CD4-positive, alpha-beta memory T cell (primary cell): ENCODE results near the gene MED16. TPM values are rescaled to one million over a fixed set of nuclear protein-coding genes. Genes with fewer than 3 reads are reported as not detected.
"Not testable (repeated sequence)": the region's sequence is repeated elsewhere in the genome, so short reads cannot be mapped to it uniquely, and the experiment has no call there.

Source experiments
- CTCF ChIA-PET: fragments of 350-600 bp; sonication (Branson Sonifier 250); formaldehyde crosslinking; loops from one replicate; lab custom pipeline; 2021; ENCODE audit warnings: inconsistent platforms; ENCODE audit not compliant: partially characterized antibody; lab: Charles Lee
- POLR2A ChIA-PET: fragments of 350-600 bp; sonication (Branson Sonifier 250); formaldehyde crosslinking; loops from one replicate; lab custom pipeline; 2021; ENCODE audit not compliant: partially characterized antibody; lab: Charles Lee
- DNase-seq, 5 donors: peaks; one replicate each; pipeline versions ENCODE4 v3.0.0 to v3.0.0-alpha.2; 2020 to 2022; ENCODE audit warnings: mixed read lengths in 1 of 5
- H3K27ac ChIP-seq: one replicate; pipeline ENCODE4 v1.7.0; 2013; ENCODE audit warnings: low read depth, low read length
- H3K27me3 ChIP-seq: 2 replicates; pipeline ENCODE4 v1.7.0; 2013; ENCODE audit warnings: mild to moderate bottlenecking, low read length, moderate library complexity; ENCODE audit not compliant: insufficient read depth
- H3K36me3 ChIP-seq: 2 replicates; pipeline ENCODE4 v1.7.0; 2013; ENCODE audit warnings: mild to moderate bottlenecking, low read length, moderate library complexity; ENCODE audit not compliant: insufficient read depth
- H3K4me1 ChIP-seq: 2 replicates; pipeline ENCODE4 v1.7.0; 2013; ENCODE audit warnings: mild to moderate bottlenecking, low read length, moderate library complexity; ENCODE audit not compliant: insufficient read depth
- H3K4me3 ChIP-seq, 2 donors: one replicate each; pipeline ENCODE4 v1.7.0; 2013; ENCODE audit warnings: low read length in 2 of 2, mild to moderate bottlenecking in 1 of 2
- H3K9me3 ChIP-seq, 2 donors: one replicate each; pipeline ENCODE4 v1.7.0; 2013; ENCODE audit warnings: low read length in 2 of 2, control low read depth in 1 of 2; ENCODE audit not compliant: control insufficient read depth in 1 of 2
- H3K27ac Mint-ChIP-seq, 7 donors: one replicate each; pipeline ENCODE4 v1.8.0; 2020 to 2021; ENCODE audit warnings: mixed read lengths in 7 of 7, mild to moderate bottlenecking in 6 of 7, inconsistent platforms in 3 of 7, moderate library complexity in 3 of 7
- H3K27me3 Mint-ChIP-seq, 2 donors: one replicate each; pipeline ENCODE4 v1.8.0; 2020 to 2021; ENCODE audit warnings: mixed read lengths in 2 of 2
- H3K36me3 Mint-ChIP-seq, 2 donors: one replicate each; pipeline ENCODE4 v1.8.0; 2020 to 2021; ENCODE audit warnings: mixed read lengths in 2 of 2, inconsistent platforms in 1 of 2, mild to moderate bottlenecking in 1 of 2
- H3K4me1 Mint-ChIP-seq, 4 donors: one replicate each; pipeline ENCODE4 v1.8.0; 2020 to 2021; ENCODE audit warnings: mixed read lengths in 4 of 4, mild to moderate bottlenecking in 1 of 4
- H3K4me3 Mint-ChIP-seq, 8 donors: one replicate each; pipeline ENCODE4 v1.8.0; 2020 to 2021; ENCODE audit warnings: mixed read lengths in 8 of 8, mild to moderate bottlenecking in 7 of 8, moderate library complexity in 6 of 8, inconsistent platforms in 3 of 8
- H3K9me3 Mint-ChIP-seq, 8 donors: one replicate each; pipeline ENCODE4 v1.8.0; 2020 to 2021; ENCODE audit warnings: mixed read lengths in 8 of 8, mild to moderate bottlenecking in 5 of 8, inconsistent platforms in 3 of 8, moderate library complexity in 1 of 8
- intact Hi-C: fragments of 100-400 bp; cut with micrococcal nuclease; formaldehyde crosslinking; loops from one replicate; pipeline ENCODE4 v1.15.1; 2023
- polyA plus RNA-seq, 2 donors: library from polyadenylated mRNA; unstranded; fragments of 300-500 nt; fragmentation: Illumina TruSeq; gene quantifications; one replicate each; pipeline ENCODE4 v1.2.3, GENCODE V29; 2021
- total RNA-seq, 2 experiments: library from RNA; stranded (reverse); gene quantifications; one replicate each; pipeline ENCODE4 v1.2.3, GENCODE V29; 2021

MED16 gene
- total and polyA plus RNA-seq, 4 experiments from 2014 or later = 48.6 to 125 (median 70.0) TPM

DNA sequence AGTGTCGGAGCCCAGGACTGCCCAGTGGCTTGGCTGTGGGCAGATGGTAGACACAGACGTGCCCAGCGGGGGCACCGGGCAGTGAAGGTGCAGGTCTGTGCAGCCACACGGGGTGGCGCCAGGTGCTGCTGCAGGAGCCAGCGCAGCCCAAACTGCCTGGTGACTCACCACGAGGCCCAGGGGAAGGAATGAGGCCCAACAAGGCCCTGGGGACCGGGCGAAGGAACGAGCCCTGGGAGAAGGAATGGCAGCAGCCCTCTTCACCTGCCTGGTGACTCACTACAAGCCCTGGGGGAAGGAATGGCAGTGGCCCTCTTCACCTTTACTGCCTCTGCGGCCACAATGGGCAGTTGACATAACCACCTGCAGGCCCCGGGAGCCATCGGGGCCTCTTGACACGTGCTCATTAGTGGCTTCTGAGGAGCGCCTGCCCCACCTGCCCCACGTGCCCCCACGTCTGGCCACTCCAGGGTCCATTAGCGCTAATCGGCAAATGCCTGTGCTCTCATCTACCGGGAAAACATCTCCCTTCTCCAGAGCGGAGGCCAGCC is 9.3 kb downstream of the MED16 start:
- Mint-ChIP-seq H3K9me3 (no peaks in the 10 kb centered on the region), H3K27ac (no peak overlapping the region), H3K4me3 (no peak overlapping the region), H3K36me3 (peaks cover 6 to 19% of the 10 kb centered on the region in 2 donors), H3K27me3 (no peaks in the 10 kb centered on the region), H3K4me1 (peaks cover 0 to 15% (median 0%) of the 10 kb centered on the region in 4 donors)
- Histone ChIP-seq H3K9me3 (no peaks in the 10 kb centered on the region), H3K36me3 (peaks cover 38% of the 10 kb centered on the region), H3K27me3 (no peaks in the 10 kb centered on the region), H3K4me3 (no peak overlapping the region), H3K27ac (no peak overlapping the region), H3K4me1 (peaks cover 15% of the 10 kb centered on the region)
- no peak for DNase-seq
- intact Hi-C loops = no loop called here
- ChIA-PET POLR2A (interaction anchor here (1.2 to 1.6 kb wide), 2 partner anchors 11 to 25 kb away, joined by 4 to 6 read pairs; no protein-coding TSS in a partner anchor), CTCF (interaction anchor here (1.0 kb wide), 1 partner anchor 20 kb away, joined by 4 read pairs; no protein-coding TSS in a partner anchor)

- Mint-ChIP-seq H3K4me1 (peaks cover 0 to 9% (median 0%) of the 10 kb centered on the region in 4 donors), H3K9me3 (no peaks in the 10 kb centered on the region), H3K36me3 (peaks cover 6 to 19% of the 10 kb centered on the region in 2 donors), H3K27me3 (no peaks in the 10 kb centered on the region), H3K4me3 (no peak overlapping the region), H3K27ac (no peak overlapping the region)
- peaks cover 11% of the 10 kb centered on the region for H3K4me1 ChIP-seq
- no peak for DNase-seq
- no peaks in the 10 kb centered on the region for H3K27me3 ChIP-seq
- intact Hi-C loops = no loop called here
- POLR2A ChIA-PET = interaction anchor here (0.8 to 9.0 kb wide), 4 partner anchors 11 to 36 kb away, joined by 4 to 47 read pairs (median 5); partner anchors contain the start of genes MED16 and RNU6-9
- H3K27ac ChIP-seq = no peak overlapping the region
- H3K9me3 ChIP-seq = no peaks in the 10 kb centered on the region
- H3K36me3 ChIP-seq = peaks cover 35% of the 10 kb centered on the region
- CTCF ChIA-PET = interaction anchor here (1.0 kb wide), 1 partner anchor 20 kb away, joined by 4 read pairs; no protein-coding TSS in a partner anchor
- H3K4me3 ChIP-seq = no peak overlapping the region
Observed at GRCh38 chr19:882871-883497, 10.0 kb downstream of the MED16 start.

- Mint-ChIP-seq H3K4me3 (no peak overlapping the region), H3K9me3 (no peaks in the 10 kb centered on the region), H3K4me1 (peaks cover 0 to 4% (median 0%) of the 10 kb centered on the region in 4 donors), H3K27ac (peak overlapping the region in 1 of 7 donors; percentile 35), H3K36me3 (peaks cover 6 to 15% of the 10 kb centered on the region in 2 donors), H3K27me3 (no peaks in the 10 kb centered on the region)
- Histone ChIP-seq H3K4me3 (no peak overlapping the region), H3K4me1 (no peaks in the 10 kb centered on the region), H3K36me3 (peaks cover 31% of the 10 kb centered on the region), H3K27ac (no peak overlapping the region), H3K27me3 (no peaks in the 10 kb centered on the region), H3K9me3 (no peaks in the 10 kb centered on the region)
- intact Hi-C loops = no loop called here
- DNase-seq = no peak
- POLR2A ChIA-PET = interaction anchor here (0.9 to 9.0 kb wide), 2 partner anchors 9 to 14 kb away, joined by 3 to 47 read pairs; partner anchors contain the start of genes MED16 and RNU6-9
- CTCF ChIA-PET = interaction anchor here (0.8 to 1.2 kb wide), 2 partner anchors 17 to 18 kb away, joined by 3 to 4 read pairs; no protein-coding TSS in a partner anchor
Observed at GRCh38 chr19:881385-882071, 11.5 kb downstream of the MED16 start.

- intact Hi-C loops = no loop called here
Observed at GRCh38 chr19:879711-880438, 13.1 kb downstream of the MED16 start.

GRCh38 chr19:878751-879561 is 14.0 kb downstream of the MED16 start:
- H3K9me3 Mint-ChIP-seq, H3K4me1 ChIP-seq, H3K4me1 Mint-ChIP-seq, H3K9me3 ChIP-seq, H3K4me3 Mint-ChIP-seq, H3K4me3 ChIP-seq, intact Hi-C loops, H3K27me3 Mint-ChIP-seq, H3K27ac ChIP-seq, H3K27me3 ChIP-seq, DNase-seq: not testable (repeated sequence)
- POLR2A ChIA-PET = interaction anchor here (0.6 to 9.0 kb wide), 2 partner anchors 16 to 142 kb away, joined by 3 to 47 read pairs; partner anchors contain the start of genes MED16, RNU6-9 and TMEM259
- H3K36me3 ChIP-seq = peaks cover 21% of the 10 kb centered on the region
- peak overlapping the region in 3 of 7 donors; percentile 38 to 68 (median 43) for H3K27ac Mint-ChIP-seq
- CTCF ChIA-PET = interaction anchor here (1.0 to 2.3 kb wide), 4 partner anchors 14 to 41 kb away, joined by 3 to 11 read pairs (median 6); partner anchors contain the start of genes MED16 and RNU6-9
- peaks cover 6 to 11% of the 10 kb centered on the region in 2 donors for H3K36me3 Mint-ChIP-seq

More at GRCh38 chr19:879711-880438, 13.1 kb downstream of the MED16 start:
- Mint-ChIP-seq H3K27ac (peak overlapping the region in 1 of 7 donors; percentile 29), H3K36me3 (peaks cover 6 to 13% of the 10 kb centered on the region in 2 donors), H3K9me3 (no peaks in the 10 kb centered on the region), H3K4me3 (no peak overlapping the region), H3K27me3 (no peaks in the 10 kb centered on the region), H3K4me1 (peaks cover 0 to 4% (median 0%) of the 10 kb centered on the region in 4 donors)
- H3K27me3 ChIP-seq = no peaks in the 10 kb centered on the region
- H3K36me3 ChIP-seq = peaks cover 25% of the 10 kb centered on the region
- DNase-seq = no peak
- ChIA-PET CTCF (interaction anchor here (1.9 to 2.3 kb wide), 2 partner anchors 13 to 16 kb away, joined by 8 to 11 read pairs; partner anchors contain the start of genes MED16 and RNU6-9), POLR2A (interaction anchor here (0.6 to 9.0 kb wide), 3 partner anchors 15 to 141 kb away, joined by 3 to 47 read pairs (median 5); partner anchors contain the start of genes MED16, RNU6-9 and TMEM259)
- H3K9me3 ChIP-seq = no peaks in the 10 kb centered on the region
- H3K4me3 ChIP-seq = no peak overlapping the region
- no peak overlapping the region for H3K27ac ChIP-seq
- no peaks in the 10 kb centered on the region for H3K4me1 ChIP-seq
